ENCODE data around the gene LNPK.
"Not testable (repeated sequence)": the region's sequence is repeated elsewhere in the genome, so short reads cannot be mapped to it uniquely, and the experiment has no call there.

LNPK gene

DNA sequence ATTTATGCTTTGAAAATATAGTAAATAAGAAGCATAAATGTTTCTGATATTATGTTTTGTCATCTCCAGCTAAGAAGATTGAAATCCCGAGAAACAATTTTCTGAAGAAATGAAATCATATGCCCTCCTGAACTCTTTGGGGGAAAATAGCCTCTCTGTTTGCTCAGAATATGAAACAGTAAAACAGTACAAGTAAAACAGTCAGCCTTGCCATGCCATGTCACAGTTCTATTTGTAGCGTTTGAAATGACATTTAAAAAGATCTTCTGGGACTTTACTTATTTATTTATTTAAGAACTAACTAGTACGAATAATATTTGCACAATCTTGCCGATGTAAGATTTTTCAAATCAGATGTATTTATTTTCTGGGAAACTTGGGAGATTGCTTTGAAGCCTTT is 98.0 kb downstream of the LNPK start:
- no peak for DNase-seq (ENCODE audit: low read depth in 2 of 2)

DNA sequence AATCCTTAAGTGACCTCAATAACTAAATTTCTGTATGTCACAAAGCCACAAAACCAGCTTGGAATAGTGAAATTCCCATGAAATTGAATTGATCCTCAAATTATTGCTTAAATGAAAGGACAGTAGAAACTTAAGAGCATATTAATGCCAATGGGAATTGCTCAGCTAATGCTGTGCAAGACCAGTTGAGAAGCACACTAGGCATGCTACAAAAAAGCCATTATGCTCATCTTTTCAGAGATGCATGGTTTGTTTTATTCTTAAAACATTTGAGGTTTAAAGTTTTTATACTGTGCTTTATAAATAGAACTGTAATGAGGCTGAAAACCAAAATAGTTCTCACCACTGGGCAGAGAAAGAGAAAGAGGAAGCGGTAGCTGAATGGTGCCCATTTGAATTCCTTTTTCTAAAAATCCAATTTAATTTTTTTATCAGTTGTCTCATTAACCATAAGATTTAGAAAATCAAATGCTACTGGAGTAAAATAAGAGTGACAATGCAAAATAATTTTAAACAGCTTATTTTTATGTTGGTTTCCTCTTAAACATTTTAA is 98.6 kb downstream of the LNPK start:
- DNase-seq (ENCODE audit: low read depth in 2 of 2): no peak

DNA sequence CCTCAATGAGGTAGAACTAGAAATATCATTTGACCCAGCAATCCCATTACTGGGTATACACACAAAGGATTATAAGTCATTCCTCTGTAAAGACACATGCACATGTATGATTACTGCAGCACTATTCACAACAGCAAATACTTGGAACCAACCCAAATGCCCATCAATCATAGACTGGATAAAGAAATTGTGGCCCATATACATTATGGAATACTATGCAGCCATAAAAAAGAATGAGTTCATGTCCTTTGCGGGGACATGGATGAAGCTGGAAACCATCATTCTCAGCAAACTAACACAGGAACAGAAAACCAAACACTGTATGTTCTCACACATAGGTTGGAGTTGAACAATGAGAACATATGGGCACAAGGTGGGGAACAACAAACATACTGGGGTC is 106.1 kb downstream of the LNPK start:
- not testable (repeated sequence) for DNase-seq (ENCODE audit: low read depth in 2 of 2)

DNA sequence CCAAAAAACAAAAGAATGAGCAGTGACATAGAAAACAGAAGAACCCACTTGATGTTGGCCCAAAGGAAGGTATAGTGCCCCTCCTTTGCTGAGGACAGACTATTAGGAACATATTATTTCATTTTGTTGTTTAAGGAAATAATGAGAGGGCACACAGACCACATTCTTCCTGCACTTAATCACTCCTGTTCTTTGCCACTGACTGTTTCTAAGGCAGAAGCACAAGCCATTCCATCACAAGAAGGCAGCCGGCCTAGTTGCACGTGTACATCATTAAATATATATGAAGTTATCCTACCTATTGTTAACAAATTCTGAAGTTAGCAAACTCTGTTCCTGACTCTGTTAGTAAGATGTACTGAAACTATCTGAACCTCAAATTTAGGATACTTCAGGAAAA is 110.0 kb downstream of the LNPK start:
- no peak for DNase-seq (ENCODE audit: low read depth in 2 of 2)

DNA sequence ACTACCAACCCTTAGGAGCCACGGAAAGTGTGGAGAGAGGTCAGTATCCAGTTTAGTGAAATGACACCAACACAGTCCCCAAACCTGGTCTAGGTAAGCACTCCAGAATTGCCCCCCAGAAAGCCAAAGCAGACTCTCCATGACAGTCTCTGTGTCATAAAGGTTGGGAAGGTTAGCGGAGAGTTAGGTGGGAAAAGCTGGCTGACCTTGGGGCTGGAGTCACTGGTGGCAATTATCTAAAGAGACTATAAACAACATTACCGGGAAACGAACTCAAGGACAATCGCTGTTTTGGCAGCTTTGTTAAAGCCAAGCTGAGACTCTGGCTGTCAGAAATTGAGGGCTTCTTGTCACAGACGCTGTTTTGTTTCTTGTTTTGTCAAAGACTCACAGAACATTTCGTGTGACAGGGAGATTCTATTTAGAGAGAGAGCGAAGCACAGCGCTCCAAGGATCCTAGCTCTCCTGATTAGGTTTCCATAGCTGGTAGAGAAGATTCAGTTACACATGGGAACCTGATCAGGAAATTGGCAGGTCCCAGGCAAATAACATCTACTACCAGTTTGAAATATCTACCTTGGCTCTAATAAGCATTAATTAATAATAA is 111.3 kb downstream of the LNPK start:
- DNase-seq (ENCODE audit: low read depth in 2 of 2): no peak

DNA sequence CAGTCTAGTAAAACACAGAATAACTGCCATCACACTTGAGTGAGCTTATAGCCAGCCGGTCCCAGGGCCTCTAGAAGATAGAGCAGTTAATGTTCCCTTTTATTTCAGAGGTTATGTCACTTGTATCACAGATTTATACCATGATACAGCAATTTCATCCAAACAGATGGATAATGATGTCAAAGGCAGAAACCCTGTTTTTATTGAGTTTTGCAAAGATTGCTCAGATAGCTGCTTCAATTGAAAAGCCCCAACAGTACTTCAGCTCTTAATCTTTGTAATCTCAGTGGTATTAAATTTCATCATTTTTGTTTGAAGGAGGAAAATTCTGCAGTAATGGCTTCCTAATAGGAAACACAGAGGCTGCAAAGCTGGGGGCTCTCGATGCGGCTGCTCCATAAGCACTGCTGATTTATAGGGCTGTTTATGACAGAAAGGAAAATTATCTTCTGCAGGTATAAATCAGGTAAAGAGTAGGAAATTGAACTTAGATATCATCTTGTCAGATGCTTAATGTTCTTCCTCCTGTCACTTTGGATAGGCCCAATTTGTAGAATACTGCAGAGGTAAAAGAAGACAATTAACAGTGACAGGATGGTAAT is 112.3 kb downstream of the LNPK start:
- DNase-seq (ENCODE audit: low read depth in 2 of 2): no peak

DNA sequence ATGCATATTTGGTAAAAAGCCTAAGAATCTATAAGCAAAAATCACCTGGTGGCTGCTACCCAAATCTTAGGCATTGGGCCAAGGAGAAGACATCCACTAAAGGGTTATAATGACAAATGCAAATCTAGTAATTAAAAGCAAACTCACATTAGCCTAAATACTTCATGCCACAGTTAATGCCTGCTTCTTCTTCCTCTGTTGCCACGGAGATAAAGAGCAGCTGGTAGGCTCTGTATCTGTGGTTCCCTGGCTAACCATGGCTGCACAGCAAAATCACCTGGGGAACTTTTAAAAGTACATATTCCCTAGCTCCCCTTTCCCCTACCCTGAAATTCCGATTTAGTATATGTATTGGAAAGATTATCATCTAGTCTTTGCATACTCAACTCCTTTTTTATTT is 114.3 kb downstream of the LNPK start:
- no peak for DNase-seq (ENCODE audit: low read depth in 2 of 2)

DNA sequence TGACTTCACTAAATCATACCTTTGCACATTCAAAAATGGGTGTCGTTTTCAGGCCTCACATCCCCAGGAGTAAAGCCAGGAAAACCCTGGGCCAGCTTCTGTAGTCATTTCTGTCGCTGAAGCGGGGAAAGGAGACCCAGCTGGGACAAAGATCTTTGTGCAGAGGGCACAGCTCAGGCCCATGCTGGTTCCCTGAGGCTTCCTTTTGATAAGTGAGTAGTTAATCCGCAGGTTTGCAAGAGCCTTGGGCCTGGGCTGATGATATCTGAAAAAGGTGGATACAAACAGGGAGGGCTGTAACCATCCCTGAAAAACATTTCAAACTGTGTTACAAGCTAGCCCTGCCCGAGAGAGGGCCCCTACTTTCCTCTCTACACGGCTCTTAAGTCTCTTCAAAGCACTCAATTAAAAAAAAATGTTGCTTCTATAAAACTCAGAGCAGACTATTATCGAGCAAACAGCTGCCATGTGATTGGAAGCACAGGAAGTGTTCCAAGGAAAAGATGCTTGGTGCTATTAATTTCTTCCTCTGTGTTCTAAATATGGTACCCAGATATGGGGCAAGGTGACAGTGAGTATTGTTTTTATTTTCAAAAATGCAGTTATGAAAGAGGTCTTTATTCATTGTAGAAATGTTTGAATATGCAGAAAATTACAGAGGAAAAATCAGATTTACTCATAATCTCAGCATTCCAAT is 117.2 kb downstream of the LNPK start:
- no peak for DNase-seq (ENCODE audit: low read depth in 2 of 2)

DNA sequence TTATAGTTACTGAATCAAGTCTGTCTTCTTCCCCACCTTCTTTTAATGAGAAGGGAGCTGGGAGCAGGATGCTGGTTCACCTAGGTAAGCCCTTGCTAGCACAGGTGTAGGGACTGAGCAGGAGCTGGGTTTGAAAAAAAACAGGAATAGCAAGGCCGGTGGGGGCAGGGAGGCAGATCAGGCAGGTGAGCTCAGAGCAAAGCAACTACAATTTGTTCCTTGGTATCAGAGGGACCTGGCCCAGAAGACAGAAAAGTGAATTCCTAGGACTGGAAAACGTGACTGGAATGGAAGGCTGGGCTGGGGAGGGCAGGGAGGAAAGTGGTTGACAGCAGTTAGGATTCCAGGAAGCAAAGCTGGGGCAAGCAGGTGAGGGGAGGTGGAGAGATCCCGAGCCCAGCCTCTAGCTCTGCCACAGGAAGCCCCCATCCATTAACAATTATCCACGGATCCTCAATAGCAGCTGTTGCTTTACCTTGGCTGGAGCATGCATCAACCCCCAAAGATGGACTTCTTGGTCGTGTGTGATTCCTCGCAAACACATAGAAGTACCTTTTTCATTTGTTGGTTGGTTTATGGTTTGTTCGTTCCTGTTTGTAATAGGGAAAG is 118.4 kb downstream of the LNPK start:
- DNase-seq (ENCODE audit: low read depth in 2 of 2): no peak

DNA sequence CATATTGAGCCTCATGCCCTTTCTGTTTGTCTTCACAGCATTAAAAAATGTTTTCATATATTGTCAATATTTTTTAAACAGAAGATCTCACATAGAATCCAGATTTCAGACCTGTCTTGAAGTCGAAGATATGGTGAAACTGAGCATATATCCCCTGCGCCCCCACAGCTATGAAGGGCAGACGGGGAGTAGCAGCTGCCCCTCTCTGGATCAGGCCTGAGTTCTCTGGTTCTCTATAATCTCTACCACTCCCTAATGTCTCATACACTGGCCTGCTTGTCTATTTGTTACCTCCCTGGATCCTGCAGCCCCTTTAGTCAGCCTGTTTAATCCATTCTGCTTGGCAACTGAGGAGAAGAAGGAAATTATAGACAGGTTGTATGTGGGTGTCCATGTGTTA is 122.4 kb downstream of the LNPK start:
- no peak for DNase-seq (ENCODE audit: low read depth in 2 of 2)

DNA sequence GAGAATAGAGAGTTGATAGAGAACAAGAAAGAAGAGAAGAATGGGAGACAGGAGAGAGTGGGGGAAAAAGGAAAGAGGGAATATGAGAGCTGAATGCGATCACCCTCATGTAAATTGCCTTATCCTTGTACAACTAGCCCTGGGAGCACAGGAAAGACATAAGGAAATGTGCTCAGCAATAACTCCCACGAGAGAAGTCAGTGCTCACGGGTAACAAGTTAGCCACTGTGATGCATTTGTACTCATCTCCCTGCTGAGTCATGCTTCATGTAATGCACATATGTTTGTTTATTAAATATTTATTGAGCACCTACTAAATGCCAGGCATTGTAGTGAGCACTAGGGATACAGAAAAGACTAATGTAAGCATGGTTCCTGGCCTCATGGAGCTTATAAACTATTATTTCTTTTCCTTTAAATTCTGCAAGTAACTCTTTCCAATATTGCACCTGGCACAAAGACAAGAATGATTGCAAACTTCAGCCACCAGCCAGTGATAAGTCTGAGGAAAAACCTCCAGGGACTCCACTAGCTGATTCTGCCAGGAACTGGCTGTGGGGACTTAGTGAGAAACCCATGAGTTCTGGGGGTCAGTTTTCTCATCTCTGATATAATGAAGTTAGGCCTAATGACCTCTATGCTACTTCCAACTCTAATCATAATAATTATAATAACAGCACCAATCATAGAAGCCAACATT is 124.1 kb downstream of the LNPK start:
- no peak for DNase-seq (ENCODE audit: low read depth in 2 of 2)

DNA sequence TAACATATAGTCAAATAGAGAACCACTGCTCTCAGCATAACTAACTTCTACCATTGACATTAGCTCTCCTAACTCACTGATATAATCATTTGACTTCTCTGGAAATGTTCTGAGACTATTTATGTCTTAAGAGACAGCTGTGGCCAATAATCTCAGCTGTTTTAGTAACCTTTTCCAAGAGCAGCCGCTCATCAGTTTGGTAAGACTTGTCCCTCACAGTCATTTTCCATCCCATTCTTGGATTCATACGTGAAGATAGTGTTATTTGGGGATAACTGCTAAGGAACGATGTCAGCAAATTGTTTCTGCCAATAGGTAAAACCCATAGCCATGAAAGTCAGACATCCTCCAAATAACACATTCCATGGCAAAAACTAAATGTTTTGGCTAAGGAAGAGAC is 127.8 kb downstream of the LNPK start:
- no peak for DNase-seq (ENCODE audit: low read depth in 2 of 2)
